ENCODE data around the gene SYK. TPM values are rescaled to one million over a fixed set of nuclear protein-coding genes. Genes with fewer than 3 reads are reported as not detected.

SYK gene
- total RNA-seq, 1 donor from 2014 or later = 29.2 TPM

DNA sequence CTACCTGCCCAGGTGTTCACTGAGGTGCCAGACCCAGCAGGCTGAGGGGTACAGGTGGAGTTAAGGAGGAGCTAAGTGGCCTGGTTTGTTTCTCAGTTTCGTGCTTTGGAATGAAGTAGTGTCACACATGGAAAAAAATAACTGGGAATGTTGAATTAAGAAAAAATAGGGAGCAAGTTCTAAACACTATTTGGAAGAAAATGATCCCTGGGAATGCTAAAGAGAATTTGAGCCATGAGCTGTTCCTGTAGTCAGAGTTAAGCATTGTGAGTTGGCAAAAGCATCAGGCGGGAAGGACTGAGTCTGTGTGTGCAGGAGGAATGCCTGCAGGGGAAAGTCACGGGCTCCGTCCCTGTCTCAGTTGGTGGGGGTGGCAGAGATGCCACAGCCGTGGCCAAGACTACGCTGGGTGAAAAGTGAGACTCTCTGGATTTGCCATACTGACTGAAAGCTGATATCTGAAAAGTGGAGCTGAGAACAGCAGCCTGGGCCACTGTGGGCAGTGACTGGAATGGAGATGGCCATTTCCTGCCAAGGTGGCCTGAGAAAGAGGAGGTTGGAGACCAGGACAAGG is 37.0 kb downstream of the SYK start:
- H3K36me3 ChIP-seq (ENCODE audit: control insufficient read depth, insufficient read depth, low read length) = no peaks in the 10 kb centered on the region
- H3K4me3 ChIP-seq (ENCODE audit: low read depth, low read length) = no peak overlapping the region
- DNase-seq (ENCODE audit: low read depth) = no peak
- no peaks in the 10 kb centered on the region for H3K27me3 ChIP-seq (ENCODE audit: control insufficient read depth, insufficient read depth, low read length)
- TF ChIP-seq CTCF (IDR thresholded peaks at IDR 0.05; ENCODE audit: insufficient read depth, low read length, severe bottlenecking) = no peak
- FAIRE-seq = no peak

DNA sequence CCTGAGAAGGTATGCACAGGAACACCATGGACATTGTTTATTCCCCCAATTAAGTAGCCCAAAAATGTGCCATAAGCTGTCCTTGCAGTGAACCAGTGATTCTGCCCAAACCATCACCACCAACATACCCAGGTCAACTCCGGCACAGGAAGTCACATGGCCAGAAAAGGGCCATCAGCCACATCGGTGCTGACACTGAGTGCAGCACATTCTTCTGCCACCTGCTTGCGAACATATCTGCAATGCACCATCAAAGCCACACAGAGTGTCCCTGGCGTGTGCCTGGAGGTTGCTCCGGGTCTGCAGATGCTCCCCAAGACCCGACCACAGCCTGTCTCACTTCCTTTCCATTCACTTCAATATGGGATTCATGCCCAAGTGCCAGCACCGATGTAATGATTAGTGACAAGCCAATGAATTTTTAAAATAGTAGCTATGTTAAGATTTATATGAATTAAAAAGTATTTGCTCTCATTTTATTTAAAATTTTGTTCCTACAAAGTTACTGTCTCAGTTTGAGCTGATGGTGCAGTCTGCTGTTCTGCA is 37.6 kb downstream of the SYK start:
- FAIRE-seq (no peak), DNase-seq (ENCODE audit: low read depth) (no peak)
- Histone ChIP-seq H3K4me3 (ENCODE audit: low read depth, low read length) (no peak overlapping the region), H3K36me3 (ENCODE audit: control insufficient read depth, insufficient read depth, low read length) (peaks cover 2% of the 10 kb centered on the region), H3K27me3 (ENCODE audit: control insufficient read depth, insufficient read depth, low read length) (no peaks in the 10 kb centered on the region)
- no peak for TF ChIP-seq CTCF (IDR thresholded peaks at IDR 0.05; ENCODE audit: insufficient read depth, low read length, severe bottlenecking)

DNA sequence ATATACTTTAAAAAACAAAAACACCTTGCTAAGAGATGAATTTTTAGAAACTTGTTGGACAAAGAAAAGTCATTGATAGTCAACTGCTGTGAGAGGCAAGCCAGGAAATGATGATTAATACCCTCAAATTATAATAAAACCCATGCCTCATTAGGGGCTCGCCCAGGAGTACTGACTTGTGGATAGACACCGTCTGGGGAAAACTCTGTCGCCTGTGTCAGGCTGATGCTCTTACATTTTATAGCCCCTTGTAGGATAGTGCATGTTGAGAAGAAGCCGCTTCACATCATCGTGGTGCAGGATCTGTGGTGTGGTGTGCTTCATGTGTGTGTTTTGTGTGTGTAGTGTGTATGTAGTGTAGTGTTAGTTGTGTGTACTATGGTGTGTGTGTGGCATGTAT is 39.1 kb downstream of the SYK start:
- Histone ChIP-seq H3K36me3 (ENCODE audit: control insufficient read depth, insufficient read depth, low read length) (peaks cover 4% of the 10 kb centered on the region), H3K4me3 (ENCODE audit: low read depth, low read length) (no peak overlapping the region), H3K27me3 (ENCODE audit: control insufficient read depth, insufficient read depth, low read length) (no peaks in the 10 kb centered on the region)
- no peak for TF ChIP-seq CTCF (IDR thresholded peaks at IDR 0.05; ENCODE audit: insufficient read depth, low read length, severe bottlenecking)
- peak; percentile 8 for DNase-seq (ENCODE audit: low read depth)
- FAIRE-seq = no peak

- H3K36me3 ChIP-seq (ENCODE audit: control insufficient read depth, insufficient read depth, low read length) = peaks cover 5% of the 10 kb centered on the region
- no peak overlapping the region for H3K4me3 ChIP-seq (ENCODE audit: low read depth, low read length)
- DNase-seq (ENCODE audit: low read depth) (no peak), FAIRE-seq (no peak)
- H3K27me3 ChIP-seq (ENCODE audit: control insufficient read depth, insufficient read depth, low read length) = no peaks in the 10 kb centered on the region
- no peak for TF ChIP-seq CTCF (IDR thresholded peaks at IDR 0.05; ENCODE audit: insufficient read depth, low read length, severe bottlenecking)
These were observed 39.6 kb downstream of the SYK start for GRCh38 chr9:90841213-90841612.

DNA sequence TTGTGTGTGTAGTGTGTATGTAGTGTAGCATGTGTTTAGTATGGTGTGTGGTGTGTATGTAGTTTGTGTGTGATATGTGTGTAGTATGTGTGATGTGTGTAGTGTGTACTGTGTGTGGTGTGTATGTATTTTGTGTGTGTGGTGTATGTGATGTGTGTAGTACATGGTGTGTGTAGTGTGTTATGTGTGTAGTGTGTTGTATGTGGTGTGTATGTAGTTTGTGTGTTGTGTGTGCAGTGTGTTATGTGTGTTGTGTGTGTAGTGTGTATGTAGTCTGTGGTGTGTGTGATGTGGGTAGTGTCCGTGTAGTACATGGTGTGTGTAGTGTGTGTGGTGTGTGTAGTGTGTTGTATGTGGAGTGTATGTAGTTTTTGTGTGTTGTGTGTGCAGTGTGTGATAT is 40.0 kb downstream of the SYK start:
- peaks cover 5% of the 10 kb centered on the region for H3K36me3 ChIP-seq (ENCODE audit: control insufficient read depth, insufficient read depth, low read length)
- H3K27me3 ChIP-seq (ENCODE audit: control insufficient read depth, insufficient read depth, low read length) = no peaks in the 10 kb centered on the region
- TF ChIP-seq CTCF (IDR thresholded peaks at IDR 0.05; ENCODE audit: insufficient read depth, low read length, severe bottlenecking) = no peak
- FAIRE-seq (no peak), DNase-seq (ENCODE audit: low read depth) (no peak)
- H3K4me3 ChIP-seq (ENCODE audit: low read depth, low read length) = no peak overlapping the region

Measured in bronchial epithelial cell (primary cell).